ENCODE measurements around the gene GPR25. TPM values are rescaled to one million over a fixed set of nuclear protein-coding genes. Genes with fewer than 3 reads are reported as not detected.
A peak's percentile ranks its signal among the peaks of the same experiment; 100 is the strongest.

The GPR25 gene
- total and polyA plus RNA-seq, 2 of the 4 experiments (the other 2 are of a cell fraction): not detected

- Histone ChIP-seq H2BK20ac (ENCODE audit: low read depth, low read length) (no peak overlapping the region), H4K5ac (ENCODE audit: low read depth, low read length) (no peak overlapping the region)
Observed at GRCh38 chr1:200867018-200867811, 5.6 kb upstream of the GPR25 start.

More at GRCh38 chr1:200867018-200867811, 5.6 kb upstream of the GPR25 start:
- no peak overlapping the region for H2BK15ac ChIP-seq (ENCODE audit: low read depth, low read length)
- H3K18ac ChIP-seq (ENCODE audit: low read depth, low read length): no peak overlapping the region
- DNase-seq (peak; percentile 61), ATAC-seq (ENCODE audit: low read depth) (peak; percentile 36)
- no peak overlapping the region for H2AK9ac ChIP-seq (replicated peaks; ENCODE audit: low read depth, low read length, poor library complexity)
- dilution Hi-C loops (cut with HindIII; ENCODE audit: low sequenced_read_pairs, unreplicated experiment) (no loop called here), in situ Hi-C loops (cut with MboI; ENCODE audit: low sequenced_read_pairs) (no loop called here), intact Hi-C loops (cut with micrococcal nuclease) (no loop called here)
- H3K9ac ChIP-seq (ENCODE audit: low read depth, low read length): no peak overlapping the region
- H4K91ac ChIP-seq (ENCODE audit: insufficient read depth, low read depth, low read length): no peak overlapping the region
- peaks cover 11% of the 10 kb centered on the region for H3K36me3 ChIP-seq (ENCODE audit: control insufficient read depth, insufficient read depth, low read length)
- no TSS peak for BruUV-seq (replicated peaks)
- no peak overlapping the region for H3K4ac ChIP-seq (ENCODE audit: low read depth, low read length)
- H3K79me1 ChIP-seq (ENCODE audit: low read depth in 1 of 2, low read length in 2 of 2): no peaks in the 10 kb centered on the region
- H3K9me3 ChIP-seq (ENCODE audit: control insufficient read depth, insufficient read depth, low read length): no peaks in the 10 kb centered on the region
- no peak overlapping the region for H2BK5ac ChIP-seq (ENCODE audit: low read depth, low read length, poor library complexity, severe bottlenecking)
- TF ChIP-seq MAZ (IDR thresholded peaks at IDR 0.05; ENCODE audit: borderline replicate concordance, low read depth, low read length): no peak
- TF ChIP-seq SMC3 (IDR thresholded peaks at IDR 0.05; ENCODE audit: low read depth, low read length): no peak
- no peak for TF ChIP-seq RFX5 (IDR thresholded peaks at IDR 0.05; ENCODE audit: low read depth, low read length)
- TF ChIP-seq RCOR1 (IDR thresholded peaks at IDR 0.05; ENCODE audit: insufficient replicate concordance, low read length): no peak
- TF ChIP-seq MAFK (IDR thresholded peaks at IDR 0.05; ENCODE audit: low read depth, low read length): no peak
- TF ChIP-seq FOS (IDR thresholded peaks at IDR 0.05; ENCODE audit: low read depth, low read length): no peak
- TF ChIP-seq BHLHE40 (IDR thresholded peaks at IDR 0.05; ENCODE audit: low read depth, low read length): no peak
- ChIA-PET POLR2A (ENCODE audit: unreplicated experiment) (no interaction called here), CTCF (interaction anchor here (0.8 to 1.3 kb wide), 2 partner anchors 24 to 175 kb away, joined by 3 to 4 read pairs; no protein-coding TSS in a partner anchor)
- no peak overlapping the region for H3K4me2 ChIP-seq (ENCODE audit: low read depth, low read length)
- no peaks in the 10 kb centered on the region for H4K20me1 ChIP-seq (ENCODE audit: insufficient read depth, low read length)
- H2AFZ ChIP-seq (replicated peaks; ENCODE audit: low read length, poor library complexity): no peak overlapping the region
- H3K27me3 ChIP-seq (ENCODE audit: control insufficient read depth, insufficient read depth, low read length): peaks cover 25% of the 10 kb centered on the region
- H3K4me3 ChIP-seq (ENCODE audit: insufficient read depth, low read depth, low read length): no peak overlapping the region
- no peak overlapping the region for H3K56ac ChIP-seq (ENCODE audit: extremely low read depth, insufficient read depth, low read length)
- WGBS, 2 experiments (ENCODE audit: extremely low coverage in 2 of 2, insufficient read length in 1 of 2): 38% methylated on average over 2 of the region's 11 CpGs; no CpG with 5 or more reads in 1 of the 2 experiments
- peaks cover 4% of the 10 kb centered on the region; the same call in 1 of the 2 replicates for H3K4me1 ChIP-seq (ENCODE audit: control insufficient read depth, insufficient read depth, low read length)
- no peak overlapping the region for H3K27ac ChIP-seq (ENCODE audit: insufficient read depth, low read length)
- H3K9me1 ChIP-seq (ENCODE audit: insufficient read depth, low read length): no peaks in the 10 kb centered on the region
- no peak overlapping the region for H2BK120ac ChIP-seq (ENCODE audit: low read depth, low read length)
- H3K23ac ChIP-seq (ENCODE audit: low read depth, low read length): no peak overlapping the region
- H3K14ac ChIP-seq (replicated peaks; ENCODE audit: low read depth, low read length): no peak overlapping the region
- no peak overlapping the region for H4K8ac ChIP-seq (ENCODE audit: low read depth in 2 of 2, low read length in 2 of 2)
- H2AK5ac ChIP-seq (ENCODE audit: low read depth, low read length): no peak overlapping the region

Data from IMR-90 (cell line).